ENCODE data around the gene MACROH2A1.

MACROH2A1 gene

DNA sequence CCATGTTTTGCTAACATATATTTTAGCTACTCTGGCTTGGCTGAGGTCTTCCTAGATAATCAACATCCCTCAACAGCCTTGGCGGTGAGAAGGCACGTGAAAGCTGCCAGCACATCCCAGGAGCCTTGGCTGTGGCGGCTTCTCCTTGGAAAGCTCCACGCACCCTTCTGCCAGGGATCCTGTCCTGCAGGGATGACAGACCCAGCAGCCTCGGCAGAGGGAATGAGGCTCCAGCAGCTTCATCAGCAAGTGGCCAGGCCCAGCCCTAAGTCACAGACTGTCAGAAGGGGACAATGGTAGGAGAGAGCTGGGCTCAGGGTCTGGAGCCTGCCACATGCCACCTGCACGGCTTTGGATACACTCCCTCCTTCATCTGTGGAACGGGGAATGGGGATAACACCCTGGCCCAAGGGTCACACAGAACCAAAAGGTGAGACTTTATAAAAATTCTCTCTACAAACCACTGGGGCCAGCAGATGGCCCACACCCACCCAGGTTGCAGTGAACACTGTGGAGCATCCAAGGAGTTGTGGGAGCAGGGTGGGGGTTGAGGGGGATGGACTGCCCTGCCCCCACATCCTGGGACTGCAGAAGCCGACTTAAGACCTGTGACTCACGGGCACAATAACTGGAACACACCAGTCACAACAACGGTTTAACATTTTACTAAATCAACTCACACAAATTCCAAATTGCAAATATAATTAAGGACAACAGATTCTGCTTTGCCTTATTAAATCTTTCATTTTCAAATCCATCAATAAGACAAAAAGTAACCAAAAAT lies 65.1 kb downstream of the MACROH2A1 start:
- no peak for DNase-seq (ENCODE audit: low read depth in 3 of 3)

DNA sequence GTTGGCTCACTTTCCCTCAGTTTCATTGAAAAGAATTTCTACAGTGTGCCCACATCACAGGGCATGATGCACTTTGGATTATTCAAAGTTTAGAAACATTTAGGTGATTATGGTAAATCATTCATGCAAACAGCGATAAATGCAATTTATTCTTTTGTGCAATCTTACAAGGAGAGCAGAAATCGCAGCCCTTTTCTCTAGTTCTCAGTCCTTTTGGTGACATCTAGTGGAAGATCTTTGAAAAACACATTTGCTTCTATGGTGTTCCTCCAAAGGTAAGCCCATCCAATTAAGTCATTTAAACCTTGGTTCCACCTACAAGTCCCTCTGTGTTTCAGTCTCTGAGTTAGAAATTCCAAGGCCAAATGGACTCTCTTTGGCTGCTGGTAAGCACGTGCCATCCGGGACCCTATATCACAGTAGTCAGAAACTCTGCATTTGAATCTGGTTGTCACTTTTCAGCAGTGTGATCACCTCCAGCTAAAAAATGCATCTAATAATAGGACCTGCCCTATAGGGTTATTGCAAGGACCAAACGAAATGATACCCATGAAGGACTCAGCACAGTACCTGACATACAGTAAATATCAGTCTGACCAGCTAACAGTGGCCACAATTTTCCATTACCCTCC lies 66.4 kb downstream of the MACROH2A1 start:
- DNase-seq (ENCODE audit: low read depth in 3 of 3), result no peak

DNA sequence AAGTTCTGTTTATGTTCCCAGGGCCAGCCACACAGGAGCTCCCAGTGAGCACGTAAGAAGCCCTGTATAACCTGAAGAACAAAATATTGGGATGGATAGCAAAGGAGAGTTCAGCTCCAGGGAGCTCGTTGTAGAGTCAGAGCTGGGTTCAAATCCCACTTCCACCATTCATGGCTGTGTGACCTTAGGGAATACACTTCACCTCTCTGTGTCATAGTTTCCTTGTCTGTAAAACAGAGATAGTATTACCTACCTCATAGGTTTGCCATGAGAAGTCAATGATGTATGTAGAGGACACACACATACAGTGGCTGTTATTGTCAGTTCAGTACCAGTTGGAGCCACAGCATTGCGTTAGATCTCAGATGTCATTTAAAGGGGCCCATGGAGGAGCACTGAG lies 67.4 kb downstream of the MACROH2A1 start:
- DNase-seq (ENCODE audit: low read depth in 3 of 3), result no peak

DNA sequence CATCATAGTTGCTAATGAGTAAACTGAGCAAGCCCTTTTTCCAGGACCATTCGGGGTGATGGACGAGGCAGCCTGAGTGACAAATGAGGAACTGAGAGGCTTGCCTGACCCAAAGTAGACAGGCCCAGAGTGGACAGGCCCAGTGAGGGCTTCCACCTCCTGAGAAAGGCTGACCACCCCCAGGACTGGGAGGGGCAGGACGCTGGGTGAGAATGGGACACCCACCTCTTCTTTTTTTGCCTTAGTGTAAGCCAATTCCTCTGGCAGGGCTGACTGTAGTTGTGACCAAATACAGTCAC lies 68.3 kb downstream of the MACROH2A1 start:
- DNase-seq (ENCODE audit: low read depth in 3 of 3), result no peak

DNA sequence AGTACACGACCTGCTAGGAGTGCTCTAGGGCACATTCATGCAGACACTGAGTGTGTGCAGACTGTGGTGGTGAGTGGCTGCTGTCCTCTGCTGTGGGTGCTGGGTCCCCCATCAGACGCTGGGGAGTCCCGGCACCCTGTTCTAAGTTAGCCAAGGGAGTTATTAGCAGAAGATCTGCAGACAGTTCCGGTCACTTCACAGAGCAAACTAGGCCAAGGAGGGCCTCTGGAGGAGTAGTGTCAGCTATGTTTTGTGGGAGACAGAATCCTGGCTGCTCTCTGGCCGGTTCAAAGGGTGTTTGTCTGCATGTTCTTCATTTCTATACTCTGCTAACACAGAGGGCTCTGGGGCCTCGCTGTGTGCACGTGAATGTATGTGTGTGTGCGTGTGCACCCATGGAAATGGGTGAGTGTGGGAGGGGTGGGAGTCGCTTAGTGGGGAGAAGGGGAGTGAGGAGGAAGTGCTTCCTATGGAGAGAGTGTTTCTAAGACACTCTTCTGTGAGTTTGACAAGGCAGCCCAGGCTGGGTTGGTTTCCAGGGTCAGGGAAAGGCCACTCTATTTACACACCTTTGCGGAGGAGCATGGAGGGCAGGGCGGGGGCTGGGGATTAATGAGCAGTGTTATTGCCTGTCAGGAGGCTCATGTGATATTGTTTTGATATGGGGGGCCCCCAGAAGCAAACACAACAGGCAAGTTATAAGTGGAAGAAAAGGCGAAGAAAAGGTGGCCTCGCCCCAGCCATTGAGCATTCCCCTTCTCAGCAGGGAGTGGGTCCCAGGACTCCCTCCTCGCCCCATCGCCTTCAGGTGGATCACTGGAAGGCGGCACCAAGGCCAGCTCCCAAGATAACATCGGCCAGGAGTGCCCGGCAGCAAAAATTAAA lies 68.9 kb downstream of the MACROH2A1 start:
- DNase-seq (ENCODE audit: low read depth in 3 of 3), result no peak

DNA sequence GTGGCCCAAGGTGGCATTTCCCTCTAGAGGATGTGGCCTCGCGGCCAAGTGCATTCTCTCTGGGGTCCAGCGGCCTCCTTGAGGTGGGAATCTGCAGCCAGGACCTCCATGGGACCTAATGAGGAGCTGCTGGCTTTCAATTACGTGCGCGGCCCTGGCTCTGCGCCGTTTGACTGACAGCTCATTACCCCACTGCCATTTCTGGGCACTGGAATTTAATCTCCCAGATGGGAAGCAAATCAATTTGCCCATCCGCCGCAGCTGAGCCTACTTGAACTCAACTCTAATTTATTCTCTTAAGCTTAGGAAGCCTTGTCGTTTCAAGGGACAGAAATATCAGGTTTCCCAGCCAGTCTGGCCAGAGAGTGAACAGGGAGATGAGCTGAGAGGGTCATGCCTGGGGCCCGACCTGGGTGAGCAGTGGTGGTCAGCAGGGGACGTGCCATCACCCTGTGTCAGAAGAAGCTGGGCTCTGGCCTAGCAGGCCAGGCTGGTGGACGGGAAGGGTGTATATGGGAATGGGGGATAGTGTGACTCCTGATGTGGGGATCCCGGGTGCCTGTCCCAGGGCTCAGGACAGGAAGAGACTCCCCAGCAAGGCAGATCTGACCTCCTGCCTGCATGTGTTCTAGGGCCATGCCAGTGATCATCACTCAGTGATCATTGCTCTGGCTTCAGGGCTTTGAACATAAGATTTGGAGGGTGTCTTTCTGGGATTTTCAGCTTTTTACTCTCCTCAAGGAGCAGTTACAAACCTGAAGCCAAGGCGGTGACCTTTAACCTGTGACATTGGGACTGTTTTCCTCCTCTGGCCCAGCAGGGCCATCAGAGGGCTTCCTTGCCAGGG lies 69.7 kb downstream of the MACROH2A1 start:
- DNase-seq (ENCODE audit: low read depth in 3 of 3), result no peak

DNA sequence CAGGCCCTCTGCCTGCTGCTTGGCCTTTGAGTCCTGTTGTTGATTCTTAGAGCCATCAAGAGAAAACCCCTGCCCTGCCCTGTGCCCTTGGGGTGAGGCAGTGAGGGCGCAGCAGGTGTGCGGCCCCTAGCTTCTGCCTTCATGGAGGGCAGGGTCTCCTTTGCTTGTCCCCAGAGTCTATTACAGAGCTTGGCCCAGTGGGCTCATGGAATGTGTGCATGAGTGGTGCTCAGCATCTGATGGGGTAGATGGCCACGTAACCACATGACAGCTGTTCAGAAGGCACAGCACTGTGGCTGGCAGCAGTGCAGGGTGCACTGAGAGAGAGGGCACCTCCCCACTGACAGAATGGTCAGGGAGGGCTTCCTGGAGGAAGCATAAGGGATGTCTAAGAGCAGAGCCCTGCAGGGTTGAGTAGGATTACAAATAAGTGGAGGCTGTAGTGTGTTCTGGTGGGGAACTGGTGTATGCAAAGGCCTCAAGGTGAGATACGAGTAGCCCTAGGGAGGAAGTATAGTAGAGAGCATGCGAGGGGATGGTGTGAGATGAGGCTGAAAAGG lies 70.8 kb downstream of the MACROH2A1 start:
- DNase-seq (ENCODE audit: low read depth in 3 of 3), result no peak

DNA sequence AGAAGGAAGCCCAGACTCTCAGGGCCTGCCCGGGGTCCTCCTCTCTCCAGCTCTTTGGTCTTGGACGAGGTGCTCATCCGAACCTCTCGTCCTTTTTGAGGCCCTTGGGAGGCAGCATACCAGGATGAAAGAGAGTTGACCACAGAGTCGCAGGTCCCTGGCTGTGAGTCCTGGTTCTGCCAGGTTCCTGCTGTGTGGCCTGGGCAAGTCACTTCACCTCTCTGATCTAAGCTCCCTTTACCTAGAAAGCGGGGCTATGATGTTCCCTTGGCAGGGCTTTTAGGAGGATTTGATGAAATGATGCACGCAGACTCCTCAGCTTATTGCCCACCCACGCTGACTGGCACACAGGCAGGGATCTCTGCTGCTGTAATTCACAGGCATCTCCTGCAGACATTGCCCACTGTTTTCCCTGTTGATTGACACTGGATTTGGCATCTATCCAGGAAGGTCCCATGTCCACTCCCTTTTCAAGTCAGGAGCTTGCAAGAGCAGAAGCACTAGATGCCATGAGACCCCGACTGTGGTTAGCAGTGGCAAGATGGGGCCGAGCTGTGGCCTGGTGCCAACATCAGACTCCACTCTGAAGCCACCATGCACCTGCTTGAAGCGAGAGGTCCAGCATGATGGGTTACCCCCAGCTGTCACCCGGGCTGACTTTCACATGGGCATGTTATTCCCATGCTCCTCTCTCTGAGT lies 71.5 kb downstream of the MACROH2A1 start:
- DNase-seq (ENCODE audit: low read depth in 3 of 3), result no peak

DNA sequence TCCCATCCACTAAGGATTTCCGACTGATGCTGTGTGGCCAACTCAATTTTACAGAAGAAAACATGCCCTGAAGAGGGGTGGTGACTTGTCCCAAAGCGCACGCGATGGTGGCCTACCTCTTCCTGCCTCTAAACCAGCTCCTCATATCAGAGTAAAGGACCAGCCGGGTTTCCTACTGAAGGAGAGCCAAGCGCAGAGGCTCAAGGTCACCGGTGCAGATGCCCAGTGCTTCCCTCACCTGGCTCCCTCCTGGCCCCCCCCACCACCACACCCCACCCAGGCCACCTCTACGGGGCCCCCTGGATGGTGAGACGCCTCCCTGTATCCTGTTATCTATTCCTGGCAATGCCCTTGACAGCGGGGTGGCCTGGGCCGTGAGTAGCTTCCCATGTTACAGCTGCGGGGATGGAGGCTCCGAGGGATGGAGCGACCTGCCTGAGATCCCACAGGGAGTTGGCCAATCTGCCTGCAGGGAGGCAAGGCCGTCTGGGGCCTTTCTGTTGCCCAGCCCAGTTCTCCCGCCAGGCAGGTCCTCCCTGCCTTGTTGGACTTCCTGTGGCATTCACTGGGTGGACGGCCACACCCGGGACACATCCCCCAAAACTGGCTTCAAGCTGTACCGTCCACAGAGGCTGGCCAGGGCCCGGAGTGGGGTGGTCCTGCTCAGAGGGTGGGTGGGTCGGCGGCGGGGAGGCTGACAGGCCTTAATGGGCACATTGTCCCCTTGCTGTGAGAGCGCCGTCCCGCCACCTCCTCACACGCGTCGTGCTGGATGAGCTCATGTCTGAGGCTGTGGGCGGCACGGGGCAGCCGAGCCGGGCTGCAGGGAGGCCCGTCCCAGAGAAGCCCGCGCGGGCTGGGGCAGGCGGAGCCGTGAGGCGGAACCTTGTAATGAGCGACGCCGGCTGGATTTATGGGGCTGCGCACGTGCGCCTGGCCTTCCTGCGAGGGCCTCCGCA lies 72.5 kb downstream of the MACROH2A1 start:
- DNase-seq (ENCODE audit: low read depth in 3 of 3), result no peak

DNA sequence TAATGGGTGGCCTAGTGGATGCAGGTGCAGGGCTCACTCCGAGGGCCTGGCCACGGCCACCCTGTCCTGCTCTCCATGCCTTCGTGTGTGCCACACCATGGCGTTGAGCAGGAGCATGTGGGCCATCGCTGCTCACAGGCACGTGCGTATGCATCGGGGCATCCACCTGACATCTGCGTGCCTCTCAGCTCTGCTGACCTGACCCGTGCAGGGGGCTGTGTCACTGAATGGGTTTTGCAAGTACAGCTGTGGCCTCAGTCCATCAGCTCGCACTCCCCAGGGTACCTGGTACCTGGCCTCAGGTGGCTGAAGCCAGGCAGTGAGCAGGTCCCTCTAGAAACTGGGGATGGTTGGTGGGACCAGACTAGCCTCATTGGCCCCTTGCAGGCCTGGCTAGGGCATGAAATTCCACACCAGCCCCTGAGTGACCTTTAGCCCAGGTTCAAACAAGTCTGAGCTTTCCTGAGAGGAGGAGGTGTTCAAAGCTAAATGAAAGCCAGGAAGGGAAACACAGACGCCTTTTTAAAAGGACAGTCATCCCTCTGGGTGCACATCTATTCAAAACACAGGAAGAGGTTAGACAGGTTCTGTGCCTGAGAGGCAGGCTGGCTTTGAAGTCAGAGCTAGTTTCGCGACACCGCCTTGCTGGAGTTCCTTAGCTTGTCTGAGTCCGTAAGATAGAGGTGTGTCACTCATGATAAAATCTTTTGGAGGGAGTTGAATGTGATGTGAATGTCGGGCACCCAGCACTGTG lies 74.0 kb downstream of the MACROH2A1 start:
- DNase-seq (ENCODE audit: low read depth in 3 of 3), result no peak

DNA sequence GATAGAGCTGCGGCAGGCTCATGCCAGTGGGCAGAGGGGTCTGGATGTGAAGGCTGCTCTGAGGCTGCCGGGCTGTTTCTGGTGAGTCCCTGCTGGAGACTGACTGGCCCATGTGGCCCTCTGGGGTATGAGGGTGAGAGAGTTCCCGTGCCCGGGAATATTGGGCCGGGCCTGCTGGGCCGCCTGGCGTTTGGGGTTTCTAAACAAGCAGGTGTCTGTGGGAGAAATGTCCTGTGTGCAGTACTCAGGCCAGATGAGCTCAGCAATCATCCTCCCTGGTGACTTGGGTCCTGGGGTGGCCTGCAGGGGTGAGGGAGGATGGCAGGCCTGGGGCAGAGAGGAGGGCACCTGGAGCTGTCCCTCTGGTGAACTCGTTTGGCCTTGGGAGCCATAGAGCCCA lies 74.9 kb downstream of the MACROH2A1 start:
- no peak for DNase-seq (ENCODE audit: low read depth in 3 of 3)

DNA sequence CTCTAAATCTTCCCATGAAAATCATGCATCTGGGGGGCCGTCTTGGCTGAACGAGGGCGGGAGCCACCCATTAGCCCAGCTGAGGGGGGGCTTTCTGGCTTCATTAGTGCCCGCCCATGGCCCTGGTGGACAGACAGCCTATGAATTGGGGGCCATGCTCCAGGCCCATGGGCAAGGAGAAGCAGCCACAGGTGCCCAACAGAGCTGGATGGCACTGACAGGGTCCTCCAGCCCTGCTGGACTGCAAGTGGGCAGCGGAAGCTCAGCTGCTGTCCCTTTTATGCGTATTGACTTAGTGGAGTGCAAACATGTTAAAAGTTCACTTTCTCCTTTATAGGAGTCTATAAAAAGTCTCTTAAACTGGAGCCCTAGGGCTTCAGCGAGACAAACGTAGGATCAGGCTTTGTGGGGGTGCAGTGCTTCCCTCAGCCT lies 75.3 kb downstream of the MACROH2A1 start:
- no peak for DNase-seq (ENCODE audit: low read depth in 3 of 3)

DNA sequence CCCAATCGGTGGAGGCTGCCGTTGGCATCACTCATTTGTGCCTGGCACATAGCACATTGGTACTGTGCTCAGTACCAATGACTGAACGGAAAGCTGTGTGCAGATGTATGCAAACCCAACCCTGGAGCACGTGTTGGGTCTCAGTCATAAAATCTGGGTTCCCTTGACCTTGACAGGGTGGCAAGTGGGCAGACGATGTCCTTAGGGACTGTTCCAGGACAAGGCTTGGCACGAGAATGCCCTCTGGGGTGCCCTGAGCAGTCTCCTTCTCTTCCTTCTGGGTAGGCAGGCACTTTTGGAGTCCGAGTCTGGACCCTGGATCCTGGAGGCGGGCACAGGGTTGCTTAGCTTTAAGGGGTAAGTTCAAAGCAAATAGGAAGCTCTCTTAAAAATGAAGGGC lies 75.8 kb downstream of the MACROH2A1 start:
- no peak for DNase-seq (ENCODE audit: low read depth in 3 of 3)

DNA sequence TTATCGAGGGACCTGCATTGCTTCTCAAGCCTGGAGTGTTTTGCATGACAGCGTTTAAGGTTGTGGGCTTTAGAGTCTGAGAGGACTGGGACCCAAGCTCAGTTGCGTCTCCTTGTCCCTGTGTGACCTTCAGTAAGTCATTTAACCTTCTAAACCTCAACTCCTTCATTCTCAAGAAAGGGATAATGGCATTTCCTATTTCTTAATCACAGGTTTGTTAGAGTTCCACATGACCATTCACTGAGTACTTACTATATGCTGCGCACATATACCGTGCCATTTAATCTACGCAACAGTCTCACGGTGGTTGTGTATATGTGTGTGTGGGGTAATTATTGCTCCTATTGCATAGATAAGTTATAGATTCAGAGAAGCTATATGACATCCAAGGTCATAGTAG lies 76.3 kb downstream of the MACROH2A1 start:
- no peak for DNase-seq (ENCODE audit: low read depth in 3 of 3)

DNA sequence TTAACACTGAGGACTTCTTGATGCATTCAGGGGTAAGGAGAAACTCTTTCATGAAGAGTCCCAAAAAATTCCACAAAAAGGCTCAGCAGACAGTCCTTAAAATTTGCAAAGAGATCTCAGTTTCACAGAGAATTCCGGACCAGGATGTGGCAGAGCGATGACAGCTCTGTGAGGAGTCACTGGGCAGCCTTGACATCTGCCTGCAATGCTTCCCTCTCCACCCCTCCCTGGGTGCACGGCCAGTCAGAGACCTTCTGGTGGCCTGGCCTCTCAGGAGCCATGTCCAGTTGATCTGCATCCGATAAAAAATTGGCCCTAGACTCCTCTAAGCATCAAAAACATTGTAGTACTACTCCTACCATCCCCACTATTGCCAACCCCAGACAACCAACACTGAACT lies 76.8 kb downstream of the MACROH2A1 start:
- DNase-seq (ENCODE audit: low read depth in 3 of 3), result no peak

DNA sequence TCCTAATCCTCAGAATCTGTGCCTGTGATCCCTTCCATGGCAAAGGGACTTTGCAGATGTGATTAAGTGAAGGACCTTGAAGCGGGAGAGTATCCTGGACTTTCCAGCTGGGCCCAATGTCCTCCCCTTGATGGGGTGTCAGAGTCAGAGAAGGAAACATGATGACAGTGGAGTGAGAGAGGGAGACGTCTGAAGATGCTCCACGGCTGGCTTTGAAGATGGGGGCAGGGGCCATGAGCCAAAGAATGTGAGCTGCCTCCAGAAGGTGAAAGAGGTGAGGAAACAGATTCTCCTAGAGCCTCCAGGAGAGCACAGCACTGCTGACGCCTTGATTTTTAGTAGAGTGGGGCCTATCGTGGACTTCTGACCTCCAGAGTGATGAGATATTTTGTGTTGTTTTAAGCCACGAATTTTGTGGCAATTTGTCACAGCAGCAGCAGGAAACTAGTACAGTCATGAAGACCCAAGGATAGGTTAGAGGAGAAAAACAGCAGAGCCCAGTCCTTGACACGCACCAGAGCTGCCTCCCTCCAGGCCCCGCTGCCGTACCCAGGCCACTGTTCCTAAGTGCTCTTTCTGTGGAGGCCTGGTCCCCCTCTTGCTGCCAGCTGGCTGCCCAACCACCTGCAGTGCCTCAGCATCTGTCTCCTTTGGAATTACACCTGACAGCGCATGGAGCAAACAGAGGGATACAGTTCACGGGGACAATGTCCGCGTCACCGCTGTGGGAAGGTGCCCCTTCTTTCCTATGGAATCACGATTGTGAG lies 78.1 kb downstream of the MACROH2A1 start:
- DNase-seq (ENCODE audit: low read depth in 3 of 3), result no peak

DNA sequence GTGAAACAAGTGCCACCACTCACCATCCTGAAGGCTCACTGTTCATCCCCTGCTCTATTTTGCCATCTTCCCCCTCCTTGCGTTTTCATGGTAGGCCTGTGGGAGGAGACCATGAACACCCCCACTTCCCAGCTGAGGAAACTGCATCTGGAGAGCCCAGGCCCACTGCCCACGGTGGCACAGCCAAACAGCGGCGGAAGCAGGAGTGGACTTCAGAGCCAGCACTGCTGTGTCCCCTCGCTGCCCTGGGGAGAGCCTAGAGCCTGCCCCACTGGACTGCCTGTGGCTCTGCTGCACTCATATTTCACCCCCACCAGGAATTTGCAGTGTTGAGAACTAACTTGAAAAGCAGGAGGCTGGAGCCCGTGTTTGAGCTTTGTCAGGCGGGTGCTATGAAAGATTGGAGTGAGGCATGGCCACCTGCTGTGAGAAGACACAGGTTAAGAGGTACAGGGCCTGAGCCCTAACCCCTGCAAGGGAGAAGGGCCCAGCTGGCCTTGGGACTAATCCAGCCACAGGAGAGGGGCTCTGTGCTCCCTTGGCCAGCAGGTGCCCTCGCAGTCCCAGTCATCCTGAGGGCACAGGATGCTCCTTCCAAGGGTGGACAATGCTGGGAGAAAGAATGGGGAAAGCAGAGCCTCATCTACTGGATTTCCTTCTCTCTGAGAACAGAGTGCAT lies 79.0 kb downstream of the MACROH2A1 start:
- no peak for DNase-seq (ENCODE audit: low read depth in 3 of 3)

DNA sequence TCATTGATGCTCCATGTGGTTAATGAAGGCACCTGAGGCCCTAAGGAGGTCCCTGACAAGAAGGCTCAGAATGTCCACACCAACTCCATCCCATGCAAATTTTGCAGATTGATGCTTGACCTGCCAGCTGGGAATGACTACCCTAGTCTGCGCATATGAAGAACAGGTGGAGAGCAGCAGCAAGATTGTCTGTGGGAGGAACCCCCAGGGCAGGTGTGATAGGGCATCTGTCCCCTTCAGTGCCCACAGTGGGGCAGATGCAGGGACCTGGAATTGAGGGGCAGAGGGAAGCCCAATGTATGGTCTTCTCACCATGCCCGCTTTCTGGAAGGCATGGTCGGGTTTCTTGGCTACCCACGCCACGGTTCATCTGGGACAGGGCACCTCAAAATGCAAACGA lies 79.6 kb downstream of the MACROH2A1 start:
- no peak for DNase-seq (ENCODE audit: low read depth in 3 of 3)

Measured in stimulated activated CD4-positive, alpha-beta T cell treated with anti-CD3 and anti-CD28 coated beads, TNF-alpha, amount 100 ng/mL, for 4 hours (primary cell).